IPS-NIHi11 (cell line): ENCODE measurements around the gene JARID2.

ENCODE experiments used
- DNase-seq: peaks from one replicate; pipeline ENCODE4 v3.0.0; 2012; ENCODE audit warnings: mixed read lengths, low spot score

JARID2 gene

GRCh38 chr6:15335385-15335784 is 89.5 kb downstream of the JARID2 start:
- no peak for DNase-seq

- no peak for DNase-seq
These were observed 90.0 kb downstream of the JARID2 start for GRCh38 chr6:15335916-15336315.

DNA sequence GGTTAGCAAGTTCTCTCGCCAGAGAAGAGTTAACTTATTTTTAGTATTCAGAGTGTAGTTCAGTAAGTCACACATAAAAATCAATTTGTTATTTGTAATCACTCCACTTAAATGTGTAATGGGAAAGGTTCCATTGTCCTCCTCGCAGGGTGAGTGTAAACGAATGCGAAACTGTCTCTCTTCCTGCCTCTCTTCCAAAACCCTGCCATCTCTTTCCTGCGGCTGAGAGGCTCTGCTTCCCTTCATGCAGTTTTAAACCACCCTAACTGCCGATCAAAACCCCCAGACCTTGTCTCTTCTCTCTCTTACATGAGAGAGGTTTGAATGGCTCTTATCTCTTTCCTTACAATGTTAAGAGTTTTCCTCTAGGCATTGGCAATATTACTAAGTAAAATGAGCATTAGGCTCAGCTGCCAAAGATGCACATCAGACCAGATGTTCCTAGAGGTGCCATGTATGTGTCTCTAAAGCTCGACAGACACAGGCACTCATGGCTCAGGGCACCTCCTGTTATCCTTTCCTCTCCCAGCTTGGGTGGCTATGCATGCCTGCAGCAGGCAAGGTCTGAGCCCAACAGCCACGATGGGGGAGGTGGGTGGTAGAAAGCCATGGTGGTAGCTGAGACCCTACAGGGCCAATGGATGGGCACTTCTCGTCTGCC is 91.2 kb downstream of the JARID2 start:
- DNase-seq, result peak; percentile 17

DNA sequence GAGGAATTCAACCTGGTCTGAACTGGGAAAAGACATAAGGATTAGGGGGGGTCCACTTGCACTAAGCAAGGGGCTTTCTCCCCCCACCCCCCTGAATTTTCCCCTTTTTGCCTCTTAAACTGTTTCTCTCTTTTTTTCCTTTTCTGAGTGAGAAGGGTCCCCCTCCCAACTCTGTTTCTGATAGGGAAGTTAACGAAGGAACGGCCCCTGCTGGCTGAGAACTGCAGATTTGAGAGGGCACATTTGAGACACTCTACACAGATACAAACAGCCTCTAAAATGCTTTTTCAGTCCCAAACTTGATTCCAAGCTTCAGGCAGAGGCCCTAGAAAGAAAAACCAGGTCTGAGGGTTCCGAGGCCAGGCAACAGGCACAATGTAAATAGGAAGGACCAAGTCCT is 91.7 kb downstream of the JARID2 start:
- no peak for DNase-seq

GRCh38 chr6:15338476-15338875 is 92.6 kb downstream of the JARID2 start:
- DNase-seq, result no peak

GRCh38 chr6:15339081-15339480 is 93.2 kb downstream of the JARID2 start:
- DNase-seq, result no peak

DNA sequence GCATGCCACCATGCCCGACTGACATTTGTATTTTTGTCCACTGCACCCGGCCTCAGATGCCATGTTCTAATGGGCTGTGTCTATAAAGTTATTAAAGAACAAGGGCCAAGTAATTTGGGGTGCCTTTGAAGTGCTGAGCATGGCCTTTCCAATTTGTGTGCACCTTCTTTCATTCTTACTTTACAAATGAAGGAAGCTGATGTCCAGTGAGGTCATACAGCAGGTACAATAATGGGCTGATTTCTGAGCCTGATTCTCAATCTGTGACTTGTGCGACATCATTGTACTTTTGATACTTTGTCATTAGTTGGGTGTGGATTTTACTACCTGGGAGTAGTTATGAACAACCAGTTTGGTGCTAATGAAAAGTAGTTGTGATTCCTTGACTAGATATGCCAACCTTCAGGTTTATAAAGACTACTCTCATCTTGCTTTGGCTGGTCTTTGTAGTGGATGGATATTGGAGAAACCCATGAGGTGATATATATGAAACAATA is 94.3 kb downstream of the JARID2 start:
- no peak for DNase-seq

DNA sequence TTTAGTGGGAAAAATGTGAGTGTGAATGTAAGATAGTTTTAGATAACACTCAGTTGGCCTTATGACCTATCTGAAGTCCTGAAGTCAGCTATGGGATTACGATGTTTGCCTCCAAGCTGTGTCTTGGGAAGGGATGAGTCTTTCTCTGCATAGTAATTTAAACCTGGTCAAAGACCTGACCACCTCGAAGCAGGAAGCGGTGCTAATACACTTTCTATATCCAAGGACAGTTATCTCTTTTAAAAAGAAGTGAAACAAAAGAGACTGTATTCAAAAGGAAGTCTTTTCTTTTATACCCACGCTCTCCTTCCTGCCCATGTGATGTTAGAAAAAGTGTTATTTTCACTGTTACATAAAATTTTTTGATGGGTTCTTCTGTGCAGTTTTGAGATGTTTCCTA is 94.9 kb downstream of the JARID2 start:
- DNase-seq, result no peak

GRCh38 chr6:15341311-15342001 is 95.6 kb downstream of the JARID2 start:
- DNase-seq, result no peak

GRCh38 chr6:15342114-15342513 is 96.2 kb downstream of the JARID2 start:
- DNase-seq, result peak; percentile 18

GRCh38 chr6:15343490-15344191 is 97.8 kb downstream of the JARID2 start:
- DNase-seq, result no peak

- no peak for DNase-seq
These were observed 98.3 kb downstream of the JARID2 start for GRCh38 chr6:15344192-15344519.

GRCh38 chr6:15344831-15345230 is 99.0 kb downstream of the JARID2 start:
- no peak for DNase-seq

DNA sequence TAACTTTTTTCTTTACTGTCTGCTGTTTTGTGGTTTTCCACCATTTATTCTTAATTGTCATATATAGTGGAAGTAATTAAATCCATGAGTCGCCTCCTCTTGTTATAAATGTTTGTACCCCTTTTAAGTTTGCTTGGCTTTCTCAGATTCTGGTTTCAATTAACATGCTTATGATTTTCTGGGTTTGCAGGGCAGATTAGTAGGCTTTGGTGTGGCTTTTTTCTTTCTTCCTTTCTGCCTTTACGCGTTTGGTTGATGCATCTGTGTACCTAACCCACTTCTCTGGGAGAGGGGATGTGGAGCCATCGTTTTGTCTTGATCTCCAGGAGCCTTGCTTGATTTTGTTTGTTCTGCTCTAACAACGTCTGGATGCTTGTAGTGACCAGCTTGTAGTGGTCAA is 100.4 kb downstream of the JARID2 start:
- DNase-seq, result no peak

- no peak for DNase-seq
These were observed 102.7 kb downstream of the JARID2 start for GRCh38 chr6:15348528-15348927.

DNA sequence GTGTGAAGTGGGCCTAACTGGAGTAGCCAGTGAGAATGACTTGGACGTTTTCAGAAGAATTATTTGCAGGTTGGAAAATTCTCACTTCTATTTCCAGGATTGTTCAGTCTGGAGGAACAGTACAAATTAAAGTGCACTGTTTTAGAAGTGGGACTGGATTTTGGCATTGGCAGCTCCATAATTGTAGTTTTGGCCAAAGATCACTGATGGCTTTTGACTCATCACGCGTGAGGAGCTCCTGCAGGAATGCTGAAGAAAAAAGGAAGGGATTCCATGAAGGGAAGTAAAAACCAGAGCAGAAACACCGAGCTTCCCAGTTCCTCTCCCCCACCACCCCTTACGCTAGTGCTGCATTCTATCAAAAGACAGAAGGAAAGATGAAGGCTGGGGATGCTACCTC is 103.5 kb downstream of the JARID2 start:
- DNase-seq, result no peak

GRCh38 chr6:15350386-15351083 is 104.7 kb downstream of the JARID2 start:
- no peak for DNase-seq

DNA sequence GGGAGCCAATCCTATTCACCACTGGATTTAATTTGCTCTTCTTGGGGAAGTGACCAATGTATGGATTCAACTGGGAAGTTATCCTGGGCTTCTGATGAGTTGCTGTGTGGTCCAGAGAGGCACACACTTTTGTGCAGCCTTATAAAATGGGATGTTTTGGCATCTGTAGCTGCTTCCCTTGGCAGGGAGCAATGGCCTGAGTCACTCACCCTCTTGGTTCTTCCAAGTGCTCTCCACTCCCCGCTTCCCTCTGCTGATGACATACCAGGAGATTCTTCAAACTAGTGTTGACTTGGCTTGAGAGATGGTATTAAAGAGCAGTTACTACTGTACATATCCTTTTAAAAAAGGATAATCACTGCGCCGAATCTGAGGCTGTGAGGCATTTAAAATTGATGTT is 105.8 kb downstream of the JARID2 start:
- DNase-seq, result no peak

DNA sequence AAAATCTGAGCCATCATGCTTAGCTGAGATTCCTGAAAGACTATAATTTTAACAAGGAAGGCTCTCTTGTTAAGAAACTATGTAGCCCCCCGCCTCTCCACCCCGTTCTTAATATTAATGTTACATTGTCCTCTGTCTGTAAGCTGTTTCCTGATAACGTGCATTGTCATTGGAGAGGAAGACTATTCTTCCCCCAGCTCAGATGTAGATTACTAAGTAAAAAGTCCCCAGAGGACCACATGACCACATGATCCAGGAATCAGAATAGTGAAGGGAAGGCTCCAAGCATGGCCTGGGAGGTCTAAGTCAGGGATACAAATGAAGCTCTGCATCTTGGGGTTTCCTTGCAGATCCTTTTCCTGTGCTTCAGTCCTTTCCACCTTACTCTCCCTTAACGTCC is 106.4 kb downstream of the JARID2 start:
- no peak for DNase-seq

- no peak for DNase-seq
These were observed 107.0 kb downstream of the JARID2 start for GRCh38 chr6:15352845-15353244.

DNA sequence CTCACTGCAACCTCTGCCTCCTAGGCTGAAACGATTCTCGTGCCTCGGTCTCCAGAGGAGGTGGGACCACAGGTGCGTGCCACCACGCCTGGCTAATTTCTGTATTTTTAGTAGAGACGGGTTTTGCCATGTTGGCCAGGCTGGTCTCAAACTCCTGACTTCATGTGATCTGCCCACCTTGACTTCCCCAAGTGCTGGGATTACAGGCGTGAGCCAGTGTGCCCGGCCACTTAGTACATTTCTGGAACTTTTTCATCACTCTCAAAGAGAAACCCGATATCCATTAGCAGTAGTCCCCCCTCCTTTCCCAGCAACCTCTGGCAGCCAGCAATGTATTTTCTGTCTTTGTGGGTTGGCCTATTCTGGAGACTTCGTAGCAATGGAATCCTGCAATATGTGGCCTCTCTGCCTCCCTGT is 109.8 kb downstream of the JARID2 start:
- DNase-seq, result no peak

DNA sequence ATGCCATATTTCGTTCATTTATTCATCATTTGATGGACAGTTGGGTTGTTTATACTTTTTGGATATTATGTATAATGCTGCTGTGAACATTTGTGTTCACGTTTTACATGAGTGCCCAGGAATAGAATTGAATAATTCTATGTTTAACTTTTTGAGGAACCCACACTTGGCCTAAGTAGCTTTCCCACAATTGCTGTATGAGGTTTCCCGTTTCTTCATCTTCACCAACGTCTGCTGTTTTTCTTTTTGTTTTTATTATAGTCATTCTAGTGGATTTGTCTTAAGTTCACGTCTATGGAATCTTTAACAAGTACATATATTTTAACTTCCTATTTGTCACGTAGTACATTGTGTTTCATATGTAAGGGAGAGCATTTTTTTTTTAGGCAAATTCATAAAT is 110.3 kb downstream of the JARID2 start:
- no peak for DNase-seq

DNA sequence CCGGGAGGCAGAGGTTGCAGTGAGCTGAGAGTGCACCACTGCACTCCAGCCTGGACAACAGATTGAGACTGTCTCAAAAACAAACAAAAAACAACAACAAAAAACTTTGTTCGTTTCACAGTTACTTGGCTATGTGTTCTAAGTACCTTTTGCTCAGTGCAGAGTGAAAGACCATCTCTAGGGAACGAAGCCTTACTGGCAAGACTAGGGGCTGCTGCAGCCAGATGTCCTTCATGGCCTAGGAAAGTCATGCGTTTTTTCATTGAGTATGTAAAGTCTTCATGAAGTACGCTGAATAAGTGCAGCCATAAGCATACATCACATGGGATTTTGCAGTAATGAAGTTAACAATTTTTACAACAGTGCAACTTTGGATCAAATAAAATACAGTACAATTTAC is 111.1 kb downstream of the JARID2 start:
- no peak for DNase-seq
